ENCODE results near the gene IFT122.
A peak's percentile ranks its signal among the peaks of the same experiment; 100 is the strongest.
"Not testable (repeated sequence)": the region's sequence is repeated elsewhere in the genome, so short reads cannot be mapped to it uniquely, and the experiment has no call there.

IFT122 gene, protein sequence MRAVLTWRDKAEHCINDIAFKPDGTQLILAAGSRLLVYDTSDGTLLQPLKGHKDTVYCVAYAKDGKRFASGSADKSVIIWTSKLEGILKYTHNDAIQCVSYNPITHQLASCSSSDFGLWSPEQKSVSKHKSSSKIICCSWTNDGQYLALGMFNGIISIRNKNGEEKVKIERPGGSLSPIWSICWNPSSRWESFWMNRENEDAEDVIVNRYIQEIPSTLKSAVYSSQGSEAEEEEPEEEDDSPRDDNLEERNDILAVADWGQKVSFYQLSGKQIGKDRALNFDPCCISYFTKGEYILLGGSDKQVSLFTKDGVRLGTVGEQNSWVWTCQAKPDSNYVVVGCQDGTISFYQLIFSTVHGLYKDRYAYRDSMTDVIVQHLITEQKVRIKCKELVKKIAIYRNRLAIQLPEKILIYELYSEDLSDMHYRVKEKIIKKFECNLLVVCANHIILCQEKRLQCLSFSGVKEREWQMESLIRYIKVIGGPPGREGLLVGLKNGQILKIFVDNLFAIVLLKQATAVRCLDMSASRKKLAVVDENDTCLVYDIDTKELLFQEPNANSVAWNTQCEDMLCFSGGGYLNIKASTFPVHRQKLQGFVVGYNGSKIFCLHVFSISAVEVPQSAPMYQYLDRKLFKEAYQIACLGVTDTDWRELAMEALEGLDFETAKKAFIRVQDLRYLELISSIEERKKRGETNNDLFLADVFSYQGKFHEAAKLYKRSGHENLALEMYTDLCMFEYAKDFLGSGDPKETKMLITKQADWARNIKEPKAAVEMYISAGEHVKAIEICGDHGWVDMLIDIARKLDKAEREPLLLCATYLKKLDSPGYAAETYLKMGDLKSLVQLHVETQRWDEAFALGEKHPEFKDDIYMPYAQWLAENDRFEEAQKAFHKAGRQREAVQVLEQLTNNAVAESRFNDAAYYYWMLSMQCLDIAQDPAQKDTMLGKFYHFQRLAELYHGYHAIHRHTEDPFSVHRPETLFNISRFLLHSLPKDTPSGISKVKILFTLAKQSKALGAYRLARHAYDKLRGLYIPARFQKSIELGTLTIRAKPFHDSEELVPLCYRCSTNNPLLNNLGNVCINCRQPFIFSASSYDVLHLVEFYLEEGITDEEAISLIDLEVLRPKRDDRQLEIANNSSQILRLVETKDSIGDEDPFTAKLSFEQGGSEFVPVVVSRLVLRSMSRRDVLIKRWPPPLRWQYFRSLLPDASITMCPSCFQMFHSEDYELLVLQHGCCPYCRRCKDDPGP

DNA sequence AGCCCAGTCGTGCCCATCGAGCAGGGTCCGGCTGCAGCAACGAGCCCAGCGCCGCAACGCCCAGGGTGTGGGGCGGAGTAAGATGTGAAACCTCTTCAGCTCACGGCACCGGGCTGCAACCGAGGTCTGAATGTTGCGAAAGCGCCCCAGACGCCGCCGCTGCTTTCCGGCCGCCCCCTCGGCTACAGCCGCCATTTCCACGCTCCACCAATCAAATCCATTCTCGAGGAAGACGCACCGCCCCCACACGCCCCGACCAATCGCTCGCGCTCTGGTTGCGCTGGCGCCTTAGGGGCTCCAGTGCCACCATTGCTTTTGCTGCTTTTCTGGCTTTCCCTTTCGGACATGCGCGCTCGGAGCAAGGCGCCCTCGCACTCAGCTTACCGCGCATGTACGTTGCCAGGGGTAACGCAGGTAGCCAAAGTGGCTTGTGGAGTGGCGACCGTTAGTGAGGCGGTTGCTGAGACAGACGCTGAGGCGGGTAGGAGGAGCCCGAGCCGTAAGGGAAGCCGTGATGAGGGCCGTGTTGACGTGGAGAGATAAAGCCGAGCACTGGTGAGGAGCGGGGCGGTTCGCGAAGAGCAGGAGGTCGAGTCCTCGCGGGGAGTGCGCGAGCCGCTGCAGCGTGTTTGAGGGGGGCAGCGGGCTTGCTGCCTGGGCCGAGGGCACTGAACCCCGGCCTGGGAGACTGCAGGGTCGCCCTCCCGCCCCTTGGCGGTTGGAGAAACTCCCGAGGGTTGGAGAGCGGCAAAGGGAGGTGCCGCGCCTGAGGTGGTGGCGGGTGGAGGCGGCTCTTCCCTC, at the start of gene IFT122, which contains the start of gene MBD4:
Gene IFT122, plus strand, starts transcription at position 408 of the 801 bp plus-strand sequence. Its CDS starts 107 bp downstream, at position 515.
Gene MBD4, minus strand, starts transcription at position 132 of the 801 bp plus-strand sequence. Its CDS starts 115 bp downstream, at position 17.
- ATAC-seq (peak; percentile 94), DNase-seq (peak; percentile 97)

DNA sequence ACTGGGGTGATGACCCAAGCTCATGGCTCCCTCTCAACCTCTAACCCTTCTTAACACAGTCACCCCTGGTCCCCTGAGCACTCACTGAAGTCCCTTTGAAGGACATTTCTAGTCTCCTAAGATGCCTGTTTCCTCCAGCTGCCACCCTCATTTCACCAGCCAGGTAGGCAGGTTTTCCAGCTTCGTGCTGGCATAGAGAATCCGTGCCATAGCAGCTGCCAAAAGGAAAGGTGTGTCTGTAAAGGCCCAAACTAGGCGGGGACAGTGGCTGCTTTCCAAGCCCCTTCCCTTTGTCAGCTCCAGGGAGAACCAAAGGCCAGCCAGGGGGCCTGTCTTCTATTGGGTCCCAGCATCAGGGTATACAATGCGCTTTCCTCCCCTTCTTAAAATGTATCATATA, 48.4 kb upstream of the IFT122 start:
- DNase-seq, ATAC-seq: not testable (repeated sequence)

DNA sequence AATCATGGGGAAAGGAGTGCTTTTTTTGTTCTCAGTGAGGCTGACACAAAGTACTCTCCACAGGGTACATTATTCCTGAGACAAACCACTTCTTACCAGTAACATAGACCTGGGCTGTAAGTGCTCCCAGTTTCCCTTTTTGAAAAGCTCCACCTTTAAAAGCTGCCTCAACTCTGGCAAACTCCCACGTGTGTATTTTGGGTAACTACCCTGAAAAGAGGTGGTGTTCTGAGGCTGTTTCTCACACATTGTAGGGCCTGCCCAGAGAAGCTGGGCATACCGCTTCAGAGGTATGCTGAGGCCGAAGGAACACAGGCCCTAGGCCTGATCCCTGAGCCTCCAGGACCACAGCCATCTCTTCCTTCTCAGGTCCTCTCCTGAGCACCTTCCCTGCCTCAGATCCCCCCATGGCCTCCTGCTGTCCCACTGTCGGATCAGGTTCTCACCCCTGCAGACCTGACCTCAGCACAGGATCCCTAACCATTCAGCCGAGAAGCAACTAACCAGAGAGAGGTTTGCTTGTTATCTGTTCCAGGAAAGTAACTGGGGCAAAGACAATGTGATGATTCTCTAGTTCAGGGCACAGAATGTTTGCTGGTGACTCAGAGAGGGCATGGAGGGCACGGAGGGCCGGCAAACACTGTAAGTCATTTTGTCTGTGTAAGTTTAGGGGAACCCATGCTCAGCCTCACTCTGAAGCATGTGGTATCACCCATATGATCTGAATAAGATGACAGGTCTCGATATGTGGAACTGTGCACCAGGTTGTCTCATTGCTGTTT, 47.7 kb upstream of the IFT122 start:
- not testable (repeated sequence) for ATAC-seq

DNA sequence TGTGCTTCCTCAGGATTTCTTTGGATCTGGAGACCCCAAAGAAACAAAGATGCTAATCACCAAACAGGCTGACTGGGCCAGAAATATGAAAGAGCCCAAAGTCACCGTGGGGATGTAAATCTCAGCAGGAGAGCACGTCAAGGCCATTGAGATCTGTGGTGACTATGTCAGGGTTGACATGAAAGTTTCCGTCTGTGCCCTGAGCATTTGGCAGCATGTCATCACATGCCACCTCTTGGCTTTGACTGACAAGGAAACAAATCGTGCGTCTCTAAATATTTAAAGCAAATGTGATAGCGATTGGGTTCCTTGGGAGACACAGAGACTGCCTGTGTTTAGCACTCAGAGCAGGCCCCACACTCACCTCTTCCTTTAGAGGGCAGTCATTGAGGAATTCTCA, 46.8 kb upstream of the IFT122 start:
- ATAC-seq (no peak), DNase-seq (no peak)

More for the DNA sequence above, 47.7 kb upstream of the IFT122 start:
- DNase-seq, result not testable (repeated sequence)

DNA sequence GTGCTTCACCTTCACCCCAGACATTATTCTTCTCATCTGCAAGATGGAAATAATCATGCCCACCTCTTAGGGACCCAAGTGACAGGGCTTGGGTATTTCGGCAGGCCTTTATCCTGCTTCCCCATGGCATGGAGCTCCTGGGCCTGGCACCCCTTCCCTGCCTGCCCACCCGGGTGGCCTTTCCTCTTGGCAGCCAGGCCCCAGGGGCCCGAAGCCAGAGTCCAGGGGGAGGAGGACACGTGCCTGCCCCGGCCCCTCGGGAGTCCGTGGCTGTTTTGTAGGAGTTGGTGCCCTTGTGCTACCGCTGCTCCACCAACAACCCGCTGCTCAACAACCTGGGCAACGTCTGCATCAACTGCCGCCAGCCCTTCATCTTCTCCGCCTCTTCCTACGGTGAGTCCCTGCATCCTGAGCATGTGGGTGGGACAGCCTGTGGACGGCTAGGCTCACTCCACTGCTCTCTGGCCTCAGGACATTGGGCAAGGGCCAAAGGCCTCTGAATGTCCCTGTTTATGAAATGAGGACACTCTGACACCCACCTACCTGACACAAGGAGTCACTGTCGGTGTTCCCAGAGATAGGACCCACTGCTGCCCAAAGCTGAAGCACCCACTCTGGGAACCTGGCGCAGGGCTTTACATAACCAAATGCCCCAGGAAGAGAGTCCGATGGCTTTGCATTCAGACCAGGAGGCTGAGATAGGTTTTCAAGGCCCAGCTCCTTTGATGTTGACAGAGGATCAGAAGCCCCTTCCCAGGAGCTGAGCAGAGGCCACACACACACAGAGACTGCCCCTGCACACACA, 46.1 kb upstream of the IFT122 start:
- not testable (repeated sequence) for DNase-seq, ATAC-seq

DNA sequence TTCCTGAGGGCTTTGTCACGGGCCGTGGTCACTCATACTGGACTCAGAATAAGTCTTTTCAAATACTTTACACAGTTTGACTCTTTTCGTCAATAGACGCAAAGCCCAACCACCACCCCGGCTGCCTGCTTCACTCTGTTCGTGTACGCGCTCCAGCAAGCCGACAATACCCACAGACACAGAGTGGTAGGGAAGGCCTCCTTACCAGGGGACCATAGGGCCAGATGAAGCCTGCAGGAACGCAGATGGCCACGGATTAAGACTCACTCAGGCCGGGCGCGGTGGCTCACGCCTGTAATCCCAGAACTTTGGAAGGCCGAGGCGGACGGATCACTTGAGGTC, 41.2 kb upstream of the IFT122 start:
- ATAC-seq, result no peak
- peak; percentile 23 for DNase-seq

DNA sequence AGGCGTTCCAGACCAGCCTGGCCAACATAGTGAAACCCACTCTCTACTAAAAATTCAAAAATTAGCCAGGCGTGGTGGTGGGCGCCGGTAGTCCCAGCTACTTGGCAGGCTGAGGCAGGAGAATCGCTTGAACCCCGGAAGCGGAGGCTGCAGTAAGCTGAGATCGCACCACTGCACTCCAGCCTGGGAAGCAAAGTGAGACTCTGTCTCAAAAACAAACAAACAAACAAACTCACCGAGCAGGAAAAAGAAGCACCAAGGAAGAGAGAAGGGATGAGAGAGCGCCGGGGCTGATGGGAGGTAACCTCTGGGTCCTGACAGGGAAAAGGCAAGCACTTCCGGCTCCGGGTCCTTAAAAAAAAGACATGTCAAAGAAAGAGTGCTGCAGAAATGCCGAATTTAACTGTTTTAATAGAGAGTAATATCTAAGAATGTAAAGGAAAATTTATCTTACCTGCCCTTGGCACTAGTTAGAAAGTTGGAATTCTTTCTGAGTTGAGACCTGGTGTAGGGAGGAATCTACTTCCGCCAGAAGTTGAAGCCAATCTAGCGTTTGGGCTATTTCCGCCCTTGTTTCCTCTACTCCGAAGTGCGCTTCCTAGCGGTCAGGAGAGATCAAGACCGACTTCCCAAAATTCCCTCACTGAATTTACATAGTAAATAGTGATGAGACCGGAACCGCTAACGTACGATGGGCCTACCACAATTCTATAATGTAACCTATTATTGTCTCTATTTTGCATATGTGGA, 40.7 kb upstream of the IFT122 start:
- ATAC-seq (peak; percentile 80), DNase-seq (peak; percentile 76)

DNA sequence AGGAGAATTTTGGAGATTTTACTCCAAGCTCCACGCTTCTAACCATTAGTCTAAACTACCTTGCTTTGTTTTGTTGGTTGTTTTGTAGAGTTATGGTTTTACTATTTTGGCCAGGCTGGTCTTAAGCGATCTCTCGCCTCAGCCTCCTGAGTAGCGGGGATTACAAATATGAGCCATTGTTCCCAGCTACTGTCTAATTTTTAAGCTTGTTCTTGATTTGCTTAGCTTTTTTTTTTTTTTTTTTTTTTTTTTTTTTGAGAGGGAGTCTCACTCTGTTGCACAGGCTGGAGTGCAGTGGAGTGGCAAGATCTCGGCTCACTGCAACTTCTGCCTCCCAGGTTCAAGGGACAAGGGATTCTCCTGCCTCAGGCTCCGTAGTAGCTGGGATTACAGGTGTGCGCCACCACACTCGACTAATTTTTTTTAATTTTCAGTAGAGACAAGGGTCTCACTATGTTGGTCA, 40.1 kb upstream of the IFT122 start:
- peak; percentile 17 for DNase-seq
- ATAC-seq, result peak; percentile 42

DNA sequence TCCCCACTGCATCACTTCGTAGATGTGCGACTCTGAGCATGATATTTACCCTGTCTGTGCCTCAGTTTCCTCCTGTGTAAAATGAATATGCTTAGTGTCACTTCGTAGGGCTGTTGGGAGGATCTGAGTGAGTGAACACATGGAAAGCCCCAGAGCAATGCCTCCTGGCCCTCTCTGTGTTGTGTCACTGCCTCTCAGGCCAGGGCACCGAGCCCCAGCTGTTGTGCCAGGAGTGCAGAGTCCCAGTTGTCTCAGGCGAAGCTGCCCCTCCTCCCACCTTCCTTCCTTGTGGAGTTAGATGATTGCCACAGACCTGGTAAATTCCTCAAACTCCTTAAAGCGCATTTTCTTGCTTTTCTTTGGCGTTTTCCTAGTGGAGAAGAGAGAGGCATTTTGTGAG, 37.8 kb upstream of the IFT122 start:
- ATAC-seq (no peak), DNase-seq (no peak)

DNA sequence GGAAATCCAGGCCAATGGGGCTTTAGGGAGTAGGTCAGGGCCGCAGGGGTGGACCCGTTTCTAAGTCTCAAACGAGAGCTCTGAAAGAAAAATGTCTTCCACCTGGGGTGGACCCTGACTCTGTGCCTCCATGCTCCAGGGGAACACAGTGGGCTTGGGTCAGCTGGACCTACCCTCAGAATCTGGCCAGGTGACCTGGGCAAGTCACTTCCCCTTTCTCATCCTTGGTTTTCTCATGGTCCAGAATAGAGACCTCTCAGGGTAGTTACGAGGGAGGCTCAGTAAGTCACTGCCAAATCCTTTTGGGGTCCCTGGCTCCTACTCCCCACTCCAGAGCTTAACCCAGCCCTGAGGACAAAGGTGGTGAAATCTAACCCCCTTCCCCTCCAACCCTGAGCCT, 37.4 kb upstream of the IFT122 start:
- DNase-seq (no peak), ATAC-seq (no peak)

DNA sequence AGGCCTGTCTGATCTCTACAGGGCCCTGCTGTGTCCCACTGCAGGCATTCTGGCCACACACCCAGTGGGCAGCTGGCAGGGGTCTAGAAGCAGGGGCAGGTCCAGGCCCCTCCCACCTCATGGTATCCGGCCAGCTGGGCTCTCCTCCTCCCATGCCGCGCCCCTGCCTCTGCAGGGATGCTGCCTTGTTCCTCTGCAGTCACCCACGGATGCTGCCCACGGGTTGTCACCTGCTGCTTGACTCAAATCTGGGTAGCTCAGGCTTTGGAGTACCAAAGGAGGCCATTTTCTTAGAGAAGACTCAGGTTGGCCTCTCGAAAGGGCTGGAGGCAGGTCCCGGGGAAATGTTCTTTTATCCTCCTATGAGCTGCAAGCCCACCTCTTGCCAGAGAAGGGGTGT, 36.6 kb upstream of the IFT122 start:
- ATAC-seq (no peak), DNase-seq (no peak)

DNA sequence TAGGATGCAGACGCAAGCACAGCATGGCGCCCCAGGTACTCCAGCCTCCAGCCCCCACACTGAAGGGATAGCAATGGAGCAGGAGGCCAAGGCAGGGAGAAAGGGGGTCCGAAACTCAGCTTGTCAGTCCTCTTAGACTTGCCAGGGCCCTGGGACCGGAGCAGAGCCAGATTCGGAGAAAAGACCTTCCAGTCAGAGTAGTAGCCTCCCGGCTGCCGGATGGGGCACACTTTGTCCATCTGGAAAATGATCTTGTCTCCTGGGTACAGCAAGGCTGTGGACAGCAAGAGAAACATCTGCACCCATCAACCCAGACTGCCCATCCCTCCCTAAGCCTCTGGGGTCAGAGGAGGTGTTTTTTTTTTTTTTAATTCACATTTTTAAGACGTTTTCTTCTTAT, 35.9 kb upstream of the IFT122 start:
- DNase-seq (no peak), ATAC-seq (no peak)

DNA sequence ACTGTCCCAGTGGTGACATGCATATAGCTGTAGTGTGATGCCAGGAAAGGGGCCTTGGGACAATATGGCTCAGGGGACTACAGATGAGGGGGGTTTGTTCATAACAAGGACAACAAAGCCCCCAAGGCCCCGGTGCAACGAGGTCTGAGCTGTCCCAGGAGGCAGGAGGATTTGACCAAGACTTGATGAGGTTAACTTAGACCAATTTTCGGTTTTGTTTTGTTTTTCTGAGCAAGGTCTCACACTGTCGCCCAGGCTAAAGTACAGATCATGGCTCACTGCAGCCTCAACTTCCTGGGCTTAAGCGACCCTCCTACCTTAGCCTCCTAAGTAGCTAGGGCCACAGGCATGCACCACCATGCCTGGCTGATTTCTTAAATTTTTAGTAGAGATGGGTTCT, 35.4 kb upstream of the IFT122 start:
- ATAC-seq, result no peak
- DNase-seq, result no peak

DNA sequence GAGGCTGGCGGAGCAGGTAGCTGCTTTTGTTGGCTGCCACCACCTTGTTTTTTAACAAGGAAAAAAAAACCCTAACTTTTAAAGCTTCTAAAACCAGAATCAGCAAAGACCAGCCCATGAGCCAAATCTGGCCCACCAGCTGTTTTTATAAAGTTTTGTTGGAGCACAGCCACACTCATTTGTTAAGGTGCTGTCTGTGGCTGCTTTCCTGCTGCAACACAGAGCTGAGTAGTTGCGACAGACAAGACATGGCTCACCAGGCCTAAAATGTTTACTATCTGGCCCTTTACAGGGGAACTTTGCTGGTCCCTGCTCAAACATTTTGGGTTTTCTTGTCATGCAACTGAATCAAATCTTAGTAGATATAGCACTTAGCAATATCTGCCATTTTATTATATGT, 30.5 kb upstream of the IFT122 start:
- ATAC-seq, result no peak
- no peak for DNase-seq

DNA sequence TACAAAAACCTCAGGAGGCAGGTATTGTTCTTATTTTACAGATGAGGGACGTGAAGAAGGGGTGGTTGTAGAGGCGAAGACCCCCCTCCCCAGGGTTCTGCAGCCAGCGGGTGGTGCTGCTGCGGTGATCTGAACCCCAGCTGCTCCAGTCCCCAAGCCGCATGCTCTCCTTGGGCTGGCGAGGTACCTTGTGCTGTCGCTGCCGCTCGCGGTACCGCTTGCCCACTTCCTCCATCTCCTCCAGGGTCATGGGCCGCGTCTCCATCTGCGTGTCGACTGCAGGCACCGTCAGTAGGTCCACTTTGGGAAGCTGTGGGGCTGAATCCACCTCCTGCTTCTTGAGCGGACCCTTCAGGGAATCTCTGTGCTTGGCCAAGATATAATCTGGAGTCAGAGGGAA, 29.1 kb upstream of the IFT122 start:
- no peak for ATAC-seq
- DNase-seq, result no peak

DNA sequence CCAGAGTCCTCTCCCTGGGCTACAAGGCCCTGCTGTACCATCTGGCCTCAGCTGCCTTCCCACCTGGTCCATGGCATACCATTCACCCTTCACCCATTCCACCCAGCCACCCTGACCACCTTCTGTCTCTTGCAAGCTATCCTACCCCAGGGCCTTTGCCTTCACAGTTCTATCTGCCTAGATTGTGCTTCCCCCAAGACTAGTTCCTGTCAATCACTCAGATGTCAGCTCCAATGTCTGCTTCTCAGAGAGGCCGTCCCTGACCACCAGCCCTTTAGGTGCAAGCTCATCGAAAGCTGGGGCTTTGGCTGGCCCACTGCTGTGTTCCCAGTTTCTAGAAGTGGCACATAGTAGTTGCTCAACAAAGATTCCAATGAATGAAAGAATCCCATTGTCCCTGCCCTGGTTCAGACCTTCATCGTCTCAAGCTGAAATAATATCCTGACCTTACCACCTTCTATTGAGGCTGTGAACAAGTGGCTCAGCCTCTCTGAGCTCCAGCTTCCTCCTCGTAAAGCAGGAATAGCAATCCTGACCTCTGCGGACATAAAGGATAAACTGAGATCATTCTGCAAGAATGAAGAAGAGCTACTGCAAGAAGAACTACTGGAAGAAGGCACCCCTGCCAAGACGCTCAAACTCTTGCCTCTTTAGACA, 27.4 kb upstream of the IFT122 start:
- DNase-seq (no peak), ATAC-seq (no peak)

DNA sequence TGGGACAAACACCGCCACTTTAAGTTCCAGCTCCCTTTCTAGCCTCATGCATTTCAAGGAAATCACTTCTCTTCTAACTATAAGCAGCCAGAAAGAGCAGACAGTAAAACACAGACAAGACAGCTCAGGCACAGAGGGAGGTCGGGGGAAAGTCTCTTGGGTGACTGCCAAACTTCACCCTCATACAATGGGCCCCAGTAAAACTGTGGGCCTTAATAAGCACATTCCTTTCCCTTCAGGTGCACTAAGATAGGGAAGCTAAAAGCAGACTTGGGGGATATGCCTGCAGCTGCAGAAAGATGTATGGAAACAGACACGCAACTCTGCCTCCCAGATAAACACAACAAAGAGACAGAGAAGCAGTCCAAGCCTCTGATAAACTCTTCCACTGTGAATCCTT, 26.8 kb upstream of the IFT122 start:
- not testable (repeated sequence) for DNase-seq, ATAC-seq
